Naive thymus-derived CD4-positive, alpha-beta T cell (primary cell): ENCODE data around the gene FNDC3B. TPM values are rescaled to one million over a fixed set of nuclear protein-coding genes. Genes with fewer than 3 reads are reported as not detected.

Source experiments
- ATAC-seq: fragments of 150-1000 bp; cut with Tn5 transposase; 2 replicates; pipeline ENCODE4 v1.10.0; 2021; ENCODE audit warnings: mild to moderate bottlenecking, moderate library complexity
- CTCF ChIA-PET: fragments of 350-600 bp; sonication (Branson Sonifier 250); formaldehyde crosslinking; loops from one replicate; lab custom pipeline; 2021; ENCODE audit warnings: antibody characterized with exemption; lab: Charles Lee
- POLR2A ChIA-PET: fragments of 350-600 bp; sonication (Branson Sonifier 250); formaldehyde crosslinking; loops from one replicate; lab custom pipeline; 2021; ENCODE audit warnings: antibody characterized with exemption, inconsistent platforms; lab: Charles Lee
- DNase-seq, 9 donors: peaks; one replicate each; pipeline versions ENCODE4 v3.0.0 to v3.0.0-alpha.2; 2020 to 2022; ENCODE audit warnings: mixed read lengths in 1 of 9
- H3K27ac ChIP-seq: one replicate; pipeline ENCODE4 v1.7.0; 2013; ENCODE audit warnings: mild to moderate bottlenecking, low read depth, low read length, moderate library complexity
- H3K27me3 ChIP-seq, 2 donors: one replicate each; pipeline ENCODE4 v1.7.0; 2013; ENCODE audit warnings: low read length in 2 of 2, mild to moderate bottlenecking in 2 of 2, moderate library complexity in 2 of 2; ENCODE audit not compliant: control insufficient read depth in 2 of 2, insufficient read depth in 2 of 2
- H3K36me3 ChIP-seq, 3 experiments: 1 replicate in 2 of 3; 2 replicates in 1 of 3; pipeline ENCODE4 v1.7.0; 2013; ENCODE audit warnings: low read length in 3 of 3, mild to moderate bottlenecking in 3 of 3, moderate library complexity in 1 of 3; ENCODE audit not compliant: insufficient read depth in 3 of 3, control insufficient read depth in 2 of 3
- H3K4me1 ChIP-seq, 2 donors: one replicate each; pipeline ENCODE4 v1.7.0; 2013; ENCODE audit warnings: low read length in 2 of 2, mild to moderate bottlenecking in 2 of 2, moderate library complexity in 1 of 2; ENCODE audit not compliant: control insufficient read depth in 2 of 2, insufficient read depth in 2 of 2
- H3K4me3 ChIP-seq: 2 replicates; pipeline ENCODE4 v1.7.0; 2013; ENCODE audit warnings: mild to moderate bottlenecking, low read length
- H3K9me3 ChIP-seq, 3 experiments: 1 replicate in 2 of 3; 2 replicates in 1 of 3; pipeline ENCODE4 v1.7.0; 2013; ENCODE audit warnings: low read length in 3 of 3; ENCODE audit not compliant: control insufficient read depth in 2 of 3
- H3K27ac Mint-ChIP-seq, 9 donors: one replicate each; pipeline ENCODE4 v1.8.0; 2020 to 2022; ENCODE audit warnings: mixed read lengths in 9 of 9, mild to moderate bottlenecking in 8 of 9, moderate library complexity in 5 of 9, inconsistent platforms in 2 of 9
- H3K27me3 Mint-ChIP-seq, 5 donors: one replicate each; pipeline ENCODE4 v1.8.0; 2021 to 2022; ENCODE audit warnings: mixed read lengths in 5 of 5, mild to moderate bottlenecking in 1 of 5
- H3K36me3 Mint-ChIP-seq, 5 donors: one replicate each; pipeline ENCODE4 v1.8.0; 2020 to 2022; ENCODE audit warnings: mixed read lengths in 5 of 5, mild to moderate bottlenecking in 3 of 5, inconsistent platforms in 1 of 5
- H3K4me1 Mint-ChIP-seq, 7 donors: one replicate each; pipeline ENCODE4 v1.8.0; 2020 to 2022; ENCODE audit warnings: mixed read lengths in 7 of 7, mild to moderate bottlenecking in 3 of 7, inconsistent platforms in 1 of 7
- H3K4me3 Mint-ChIP-seq, 10 donors: one replicate each; pipeline ENCODE4 v1.8.0; 2020 to 2022; ENCODE audit warnings: mild to moderate bottlenecking in 10 of 10, mixed read lengths in 10 of 10, moderate library complexity in 6 of 10, inconsistent platforms in 2 of 10
- H3K9me3 Mint-ChIP-seq, 11 donors: one replicate each; pipeline ENCODE4 v1.8.0; 2020 to 2022; ENCODE audit warnings: mixed read lengths in 11 of 11, mild to moderate bottlenecking in 4 of 11, inconsistent platforms in 1 of 11, moderate library complexity in 1 of 11
- intact Hi-C, 2 donors: fragments of 100-400 bp; cut with micrococcal nuclease; formaldehyde crosslinking; loops; one replicate each; pipeline ENCODE4 v1.15.1; 2023
- polyA plus RNA-seq, 2 donors: library from polyadenylated mRNA; unstranded; fragments of 300-500 nt; fragmentation: Illumina TruSeq; gene quantifications; one replicate each; pipeline ENCODE4 v1.2.3, GENCODE V29; 2021
- total RNA-seq, 6 experiments: library from RNA in 5 of 6; stranded (reverse) in 5 of 6; gene quantifications; 1 replicate in 5 of 6; 2 replicates in 1 of 6; pipeline ENCODE4 v1.2.3 and lab custom pipeline; 2021 to 2026

The FNDC3B gene
- total and polyA plus RNA-seq, 7 experiments from 2014 or later = 8.6 to 78.6 (median 25.6) TPM

GRCh38 chr3:172410702-172411477 lies 371.5 kb downstream of the FNDC3B start:
- no peak overlapping the region for H3K4me3 ChIP-seq
- no peak overlapping the region for H3K27ac ChIP-seq
- Mint-ChIP-seq H3K27ac (no peak overlapping the region), H3K4me3 (no peak overlapping the region), H3K27me3 (peaks cover 15 to 33% (median 20%) of the 10 kb centered on the region in 5 donors), H3K4me1 (no peaks in the 10 kb centered on the region), H3K9me3 (peaks cover 0 to 8% (median 2%) of the 10 kb centered on the region in 11 donors), H3K36me3 (no peaks in the 10 kb centered on the region)
- ChIA-PET CTCF (no interaction called here), POLR2A (no interaction called here)
- no peaks in the 10 kb centered on the region for H3K9me3 ChIP-seq
- intact Hi-C loops = no loop called here
- H3K36me3 ChIP-seq = no peaks in the 10 kb centered on the region
- no peaks in the 10 kb centered on the region for H3K4me1 ChIP-seq
- DNase-seq (no peak), ATAC-seq (no peak)
- no peaks in the 10 kb centered on the region for H3K27me3 ChIP-seq

GRCh38 chr3:172411478-172411947 lies 372.1 kb downstream of the FNDC3B start:
- Mint-ChIP-seq H3K4me3 (no peak overlapping the region), H3K36me3 (no peaks in the 10 kb centered on the region), H3K27ac (no peak overlapping the region), H3K27me3 (peaks cover 20 to 37% (median 22%) of the 10 kb centered on the region in 5 donors), H3K9me3 (peaks cover 0 to 8% (median 2%) of the 10 kb centered on the region in 11 donors), H3K4me1 (no peaks in the 10 kb centered on the region)
- POLR2A ChIA-PET = no interaction called here
- H3K4me3 ChIP-seq = no peak overlapping the region
- ATAC-seq (no peak), DNase-seq (no peak)
- intact Hi-C loops = no loop called here
- H3K27ac ChIP-seq = no peak overlapping the region
- CTCF ChIA-PET = no interaction called here
- no peaks in the 10 kb centered on the region for H3K4me1 ChIP-seq
- no peaks in the 10 kb centered on the region for H3K27me3 ChIP-seq
- H3K9me3 ChIP-seq = no peaks in the 10 kb centered on the region
- H3K36me3 ChIP-seq = no peaks in the 10 kb centered on the region

GRCh38 chr3:172415323-172415722 lies 375.9 kb downstream of the FNDC3B start:
- H3K4me1 Mint-ChIP-seq = no peaks in the 10 kb centered on the region
- H3K9me3 Mint-ChIP-seq = peaks cover 0 to 8% (median 2%) of the 10 kb centered on the region in 11 donors

GRCh38 chr3:172437713-172438112 lies 398.3 kb downstream of the FNDC3B start:
- Histone ChIP-seq H3K27ac (no peak overlapping the region), H3K36me3 (no peaks in the 10 kb centered on the region), H3K9me3 (peaks cover 0 to 5% (median 0%) of the 10 kb centered on the region in 3 experiments), H3K4me1 (no peaks in the 10 kb centered on the region), H3K4me3 (no peak overlapping the region), H3K27me3 (no peaks in the 10 kb centered on the region)
- CTCF ChIA-PET = no interaction called here
- Mint-ChIP-seq H3K27me3 (peaks cover 25 to 47% (median 38%) of the 10 kb centered on the region in 5 donors), H3K4me3 (no peak overlapping the region), H3K9me3 (peaks cover 3 to 19% (median 6%) of the 10 kb centered on the region in 11 donors), H3K27ac (no peak overlapping the region), H3K36me3 (peaks cover 0 to 9% (median 0%) of the 10 kb centered on the region in 5 donors), H3K4me1 (no peaks in the 10 kb centered on the region)
- intact Hi-C loops = no loop called here
- POLR2A ChIA-PET = no interaction called here
- ATAC-seq (no peak), DNase-seq (no peak)

More at GRCh38 chr3:172415323-172415722, 375.9 kb downstream of the FNDC3B start:
- no peaks in the 10 kb centered on the region for H3K4me1 ChIP-seq
- intact Hi-C loops = no loop called here
- ChIA-PET CTCF (interaction anchor here (0.6 kb wide), 1 partner anchor 480 kb away, joined by 4 read pairs; no protein-coding TSS in a partner anchor), POLR2A (no interaction called here)
- Mint-ChIP-seq H3K27me3 (peaks cover 40 to 59% (median 52%) of the 10 kb centered on the region in 5 donors), H3K4me3 (no peak overlapping the region), H3K27ac (no peak overlapping the region), H3K36me3 (no peaks in the 10 kb centered on the region)
- no peak overlapping the region for H3K27ac ChIP-seq
- H3K36me3 ChIP-seq = no peaks in the 10 kb centered on the region
- no peak overlapping the region for H3K4me3 ChIP-seq
- DNase-seq = no peak
- no peaks in the 10 kb centered on the region for H3K9me3 ChIP-seq
- no peaks in the 10 kb centered on the region for H3K27me3 ChIP-seq
- ATAC-seq = no peak

- no peaks in the 10 kb centered on the region for H3K4me1 ChIP-seq
- ChIA-PET POLR2A (no interaction called here), CTCF (no interaction called here)
- H3K27me3 Mint-ChIP-seq = peaks cover 28 to 50% (median 40%) of the 10 kb centered on the region in 5 donors
- H3K4me3 Mint-ChIP-seq = no peak overlapping the region
- DNase-seq (no peak), ATAC-seq (no peak)
- peaks cover 0 to 1% (median 0%) of the 10 kb centered on the region in 3 experiments for H3K9me3 ChIP-seq
- no peak overlapping the region for H3K27ac ChIP-seq
- intact Hi-C loops = no loop called here
- H3K27me3 ChIP-seq = no peaks in the 10 kb centered on the region
- peaks cover 0 to 9% (median 0%) of the 10 kb centered on the region in 5 donors for H3K36me3 Mint-ChIP-seq
- peaks cover 1 to 15% (median 6%) of the 10 kb centered on the region in 11 donors for H3K9me3 Mint-ChIP-seq
- no peaks in the 10 kb centered on the region for H3K36me3 ChIP-seq
- H3K4me3 ChIP-seq = no peak overlapping the region
- H3K4me1 Mint-ChIP-seq = no peaks in the 10 kb centered on the region
- no peak overlapping the region for H3K27ac Mint-ChIP-seq
These were observed 398.8 kb downstream of the FNDC3B start for GRCh38 chr3:172438186-172438585.

- ATAC-seq = no peak
- POLR2A ChIA-PET = no interaction called here
These were observed 402.2 kb downstream of the FNDC3B start for GRCh38 chr3:172441581-172441980.

More at GRCh38 chr3:172441581-172441980, 402.2 kb downstream of the FNDC3B start:
- Mint-ChIP-seq H3K27me3 (peaks cover 45 to 67% (median 58%) of the 10 kb centered on the region in 5 donors), H3K9me3 (peaks cover 0 to 2% (median 0%) of the 10 kb centered on the region in 11 donors), H3K27ac (no peak overlapping the region), H3K4me1 (peaks cover 0 to 4% (median under 1%) of the 10 kb centered on the region in 7 donors), H3K36me3 (no peaks in the 10 kb centered on the region), H3K4me3 (no peak overlapping the region)
- Histone ChIP-seq H3K27ac (no peak overlapping the region), H3K4me3 (no peak overlapping the region), H3K4me1 (no peaks in the 10 kb centered on the region), H3K27me3 (peaks cover 0 to 4% of the 10 kb centered on the region in 2 donors), H3K36me3 (no peaks in the 10 kb centered on the region), H3K9me3 (no peaks in the 10 kb centered on the region)
- CTCF ChIA-PET = no interaction called here
- no peak for DNase-seq
- intact Hi-C loops = no loop called here
